Heart right ventricle (tissue), 16 donors: ENCODE data around the gene PPIF. TPM values are rescaled to one million over a fixed set of nuclear protein-coding genes. Genes with fewer than 3 reads are reported as not detected.
A peak's percentile ranks its signal among the peaks of the same experiment; 100 is the strongest.

Source experiments
- ATAC-seq, 8 donors: fragments of 200-7000 bp; cut with Tn5 transposase; one replicate each; pipeline ENCODE4 v1.9.1; 2020; ENCODE audit warnings: mild to moderate bottlenecking in 8 of 8, moderate library complexity in 8 of 8, moderate number of reproducible peaks in 1 of 8
- DNase-seq, 2 donors: peaks; one replicate each; pipeline ENCODE4 v3.0.0-alpha.2; 2020
- H3K27ac ChIP-seq, 10 donors: fragments of 200-600 bp; sonication (generic) in 2 of 10; one replicate each; pipeline versions ENCODE4 v1.5.0 to v1.8.0; 2020 to 2022; ENCODE audit warnings: mild to moderate bottlenecking in 3 of 10
- H3K27me3 ChIP-seq, 7 donors: fragments of 200-600 bp; one replicate each; pipeline ENCODE4 v1.8.0; 2021 to 2022; ENCODE audit warnings: mild to moderate bottlenecking in 2 of 7
- H3K36me3 ChIP-seq, 9 donors: fragments of 200-600 bp; sonication (generic) in 1 of 9; one replicate each; pipeline versions ENCODE4 v1.5.0 to v1.8.0; 2020 to 2022; ENCODE audit warnings: mild to moderate bottlenecking in 2 of 9
- H3K4me1 ChIP-seq, 9 donors: fragments of 200-600 bp; sonication (generic) in 1 of 9; one replicate each; pipeline versions ENCODE4 v1.5.0 to v1.8.0; 2020 to 2022; ENCODE audit warnings: mild to moderate bottlenecking in 4 of 9
- H3K4me3 ChIP-seq, 10 donors: fragments of 200-600 bp; sonication (generic) in 2 of 10; one replicate each; pipeline versions ENCODE4 v1.5.0 to v1.8.0; 2020 to 2022; ENCODE audit warnings: mild to moderate bottlenecking in 7 of 10, moderate library complexity in 2 of 10
- H3K9me3 ChIP-seq, 11 donors: fragments of 200-600 bp in 10 of 11; sonication (generic) in 2 of 11; one replicate each; pipeline versions ENCODE4 v1.5.0 to v1.8.0; 2013 to 2022; ENCODE audit warnings: mild to moderate bottlenecking in 2 of 11, control low read depth in 1 of 11, moderate library complexity in 1 of 11
- CTCF ChIP-seq, 9 donors: fragments of 200-600 bp; sonication (generic) in 2 of 9; IDR thresholded peaks; one replicate each; pipeline versions ENCODE4 v1.5.0 to v1.8.0; 2021 to 2022; ENCODE audit warnings: antibody characterized with exemption in 9 of 9, mild to moderate bottlenecking in 5 of 9, moderate library complexity in 1 of 9
- WGBS, 2 donors: extraction: QIAGEN DNeasy Blood & Tissue Kit; methylation state at CpG; one replicate each; pipeline ENCODE4 v1.1.7; 2013; ENCODE audit warnings: inconsistent platforms in 1 of 2; 5-methylcytosine and 5-hydroxymethylcytosine counted together
- intact Hi-C, 10 donors: fragments of 100-400 bp; cut with DNase I; formaldehyde crosslinking; loops; one replicate each; pipeline versions ENCODE4 v1.11.1 to v1.14.2; 2022
- polyA plus RNA-seq, 2 donors: library from polyadenylated mRNA; stranded (reverse); fragments of 200-250 nt; gene quantifications; one replicate each; pipeline ENCODE4 v1.2.3, GENCODE V29; 2013
- total RNA-seq, 10 donors: library from RNA; stranded (reverse); fragmentation: NEBNext Ultra II Directional in 3 of 10; extraction: Animal tissue kit (Norgen Biotek cat#: 25700) in 3 of 10; gene quantifications; one replicate each; pipeline versions ENCODE4 v1.2.1 to v1.2.4, GENCODE V29; 2021 to 2023
- donor health status: Arrhythmogenic right ventricular cardiomyopathy.
- donor health status: ischemic (EF 13 %, LVEDD 7.1; RV severe dilation, severe dysfunction).
- donor health status: healthy with polysubstance abuse.
- donor health status: DM: no; HTN: yes; CAD: no.
- donor health status: DM: no; HTN: no; CAD: no.
- donor health status: ischemic (EF 25% LVEDD 6.9; RV normal size, moderate dysfunction).
- donor health status: ischemic (EF 25% LVEDD 5.7; RV mildly dilated, moderate dysfunction).
- donor health status: healthy.
- donor health status: DM: yes; HTN: yes; CAD: no.
- donor health status: Ischemic cardiomyopathy.
- donor health status: ischemic (EF 35%, LVEDD 5.7; RV mildly dilated, moderate dysfunction).
- donor health status: nonischemic (EF 11% LVEDD 7.7; RV severe dilation, severe dysfunction).
- donor health status: DM: yes; HTN: yes; CAD: no.
- donor health status: PGD.
- donor health status: ischemic (EF 29% LVEDD 5.4; RV normal size, mild dysfunction).
- donor health status: nonischemic (EF 23%, LVEDD 6.1; RV moderate dilation, normal function).

Gene PPIF
- total and polyA plus RNA-seq, 12 donors, result 44.3 to 205 (median 146) TPM

GRCh38 chr10:79397051-79397450, 49.8 kb downstream of the PPIF start:
- Histone ChIP-seq H3K27me3 (no peaks in the 10 kb centered on the region), H3K9me3 (no peaks in the 10 kb centered on the region), H3K27ac (peak overlapping the region in 9 of 10 donors; percentile 54 to 92 (median 88)), H3K36me3 (peaks cover 0 to 35% (median 7%) of the 10 kb centered on the region in 9 donors), H3K4me3 (no peak overlapping the region), H3K4me1 (peaks cover 5 to 68% (median 24%) of the 10 kb centered on the region in 9 donors)
- ATAC-seq, result no peak
- WGBS, 2 donors, result 59 to 67% methylated on average over 6 of the region's 6 CpGs
- DNase-seq, result no peak
- intact Hi-C loops, result loop anchor here in 2 of 10 donors (5.0 to 10.0 kb wide), 2 partner anchors 48 to 50 kb away; partner anchors contain the start of gene ZCCHC24 (in 2 of the 2)
- TF ChIP-seq CTCF (IDR thresholded peaks at IDR 0.05), result no peak

DNA sequence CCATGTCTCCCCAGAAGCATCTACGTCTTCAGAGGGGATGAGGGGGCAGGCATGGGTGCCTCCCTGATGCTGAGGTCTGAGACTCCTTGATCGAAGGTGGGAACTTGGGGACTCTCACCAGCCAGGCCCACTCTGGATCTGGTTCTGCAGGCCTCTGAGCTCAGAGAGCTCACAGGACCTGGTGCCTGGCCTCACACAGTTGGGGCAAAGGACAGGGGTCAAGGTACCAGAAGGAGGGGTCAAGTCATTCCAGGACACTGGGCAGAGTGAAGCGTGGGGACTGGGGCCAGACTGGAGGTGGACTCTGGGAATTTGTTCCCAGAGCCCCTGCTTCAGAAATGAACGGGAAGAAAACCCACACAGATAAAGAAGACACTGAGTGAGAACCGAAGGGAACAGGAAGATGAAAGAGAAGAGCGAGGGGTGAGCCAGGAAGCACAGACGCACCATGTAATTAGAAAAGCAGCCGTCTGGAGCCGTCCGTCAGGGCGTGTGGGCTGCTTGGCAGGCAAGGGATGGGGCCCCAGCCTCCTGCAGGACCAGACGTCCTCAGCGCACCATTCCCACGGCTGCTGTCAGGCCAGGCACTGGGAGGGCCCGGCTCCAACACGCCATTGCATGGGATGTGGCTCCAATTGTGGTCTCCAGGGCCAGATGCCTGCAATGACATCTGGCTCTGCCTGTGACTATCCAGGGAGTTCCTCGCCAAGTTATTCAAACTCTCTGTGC, 50.5 kb downstream of the PPIF start:
- Histone ChIP-seq H3K4me3 (no peak overlapping the region), H3K9me3 (no peaks in the 10 kb centered on the region), H3K27me3 (no peaks in the 10 kb centered on the region), H3K27ac (peak overlapping the region; percentile 49 to 92 (median 88)), H3K36me3 (peaks cover 0 to 29% (median 5%) of the 10 kb centered on the region in 9 donors), H3K4me1 (peaks cover 0 to 69% (median 17%) of the 10 kb centered on the region in 9 donors)
- DNase-seq, result peak in 1 of 2 donors; percentile 73
- TF ChIP-seq CTCF (IDR thresholded peaks at IDR 0.05), result no peak
- intact Hi-C loops, result loop anchor here in 3 of 10 donors (2.0 to 10.0 kb wide), 3 partner anchors 47 to 50 kb away; partner anchors contain the start of gene ZCCHC24 (in 3 of the 3)
- WGBS, 2 donors, result 39 to 47% methylated on average over 17 of the region's 17 CpGs
- peak in 7 of 8 donors; percentile 5 to 26 (median 20) for ATAC-seq

DNA sequence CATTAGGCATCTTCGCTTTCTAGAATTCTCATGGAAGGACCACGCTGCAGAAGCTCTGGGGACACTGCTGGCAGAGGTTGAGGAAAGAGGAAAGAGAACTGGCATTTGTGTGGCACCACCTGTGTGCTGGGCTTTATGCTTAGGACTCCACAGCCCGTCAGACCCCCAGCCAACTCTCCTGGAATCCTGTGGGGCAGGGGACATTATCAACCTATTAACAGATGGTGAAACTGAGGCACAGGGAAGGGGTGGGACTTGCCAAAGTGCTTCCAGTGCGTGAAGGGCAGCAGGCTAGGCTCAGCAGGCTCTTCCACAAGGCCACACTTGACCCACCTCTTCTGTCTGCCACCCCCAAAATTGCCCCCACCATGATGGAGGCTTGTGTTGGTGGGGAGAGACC, 51.4 kb downstream of the PPIF start:
- peak overlapping the region in 2 of 10 donors; percentile 18 for H3K4me3 ChIP-seq
- no peak for TF ChIP-seq CTCF (IDR thresholded peaks at IDR 0.05)
- DNase-seq (no peak), ATAC-seq (no peak)
- intact Hi-C loops, result loop anchor here in 3 of 10 donors (2.0 to 10.0 kb wide), 3 partner anchors 46 to 49 kb away; partner anchors contain the start of gene ZCCHC24 (in 3 of the 3)
- H3K27ac ChIP-seq, result peak overlapping the region; percentile 49 to 92 (median 88)
- WGBS, 2 donors, result 89% methylated on average over 4 of the region's 4 CpGs
- H3K27me3 ChIP-seq, result no peaks in the 10 kb centered on the region
- peaks cover 0 to 77% (median 11%) of the 10 kb centered on the region in 9 donors for H3K4me1 ChIP-seq
- H3K36me3 ChIP-seq, result peaks cover 0 to 20% (median 4%) of the 10 kb centered on the region in 9 donors
- no peaks in the 10 kb centered on the region for H3K9me3 ChIP-seq

- peaks cover 0 to 84% (median 9%) of the 10 kb centered on the region in 9 donors for H3K4me1 ChIP-seq
- no peaks in the 10 kb centered on the region for H3K9me3 ChIP-seq
- H3K4me3 ChIP-seq, result peak overlapping the region in 4 of 10 donors; percentile 2 to 18 (median 16)
- no peaks in the 10 kb centered on the region for H3K27me3 ChIP-seq
- peaks cover 0 to 13% (median 0%) of the 10 kb centered on the region in 9 donors for H3K36me3 ChIP-seq
- intact Hi-C loops, result loop anchor here in 3 of 10 donors (2.0 to 10.0 kb wide), 3 partner anchors 45 to 48 kb away; partner anchors contain the start of gene ZCCHC24 (in 3 of the 3)
- TF ChIP-seq CTCF (IDR thresholded peaks at IDR 0.05), result no peak
- peak; percentile 78 to 86 (median 80) for ATAC-seq
- WGBS, 2 donors, result 6 to 9% methylated on average over 15 of the region's 15 CpGs
- DNase-seq, result peak; percentile 89 to 92
- H3K27ac ChIP-seq, result peak overlapping the region; percentile 49 to 92 (median 88)
These were observed 52.1 kb downstream of the PPIF start for GRCh38 chr10:79399223-79399831.
